ENCODE measurements around the gene KANSL2.

KANSL2 gene

GRCh38 chr12:48691826-48692487 lies 9.9 kb upstream of the KANSL2 start:
- DNase-seq (ENCODE audit: low read depth): no peak
- no peak overlapping the region for H3K4me3 ChIP-seq (ENCODE audit: control insufficient read depth, low read depth, low read length)
- TF ChIP-seq CTCF (conservative IDR thresholded peaks at IDR 0.05; ENCODE audit: control insufficient read depth, insufficient read depth, low read depth, low read length): no peak

GRCh38 chr12:48690990-48691389 lies 9.0 kb upstream of the KANSL2 start:
- no peak overlapping the region for H3K4me3 ChIP-seq (ENCODE audit: control insufficient read depth, low read depth, low read length)
- no peak for DNase-seq (ENCODE audit: low read depth)
- TF ChIP-seq CTCF (conservative IDR thresholded peaks at IDR 0.05; ENCODE audit: control insufficient read depth, insufficient read depth, low read depth, low read length): no peak

- no peak for DNase-seq (ENCODE audit: low read depth)
- TF ChIP-seq CTCF (conservative IDR thresholded peaks at IDR 0.05; ENCODE audit: control insufficient read depth, insufficient read depth, low read depth, low read length): no peak
- no peak overlapping the region for H3K4me3 ChIP-seq (ENCODE audit: control insufficient read depth, low read depth, low read length)
These were observed 8.4 kb upstream of the KANSL2 start for GRCh38 chr12:48690436-48690835.

- no peak for DNase-seq (ENCODE audit: low read depth)
- no peak for TF ChIP-seq CTCF (conservative IDR thresholded peaks at IDR 0.05; ENCODE audit: control insufficient read depth, insufficient read depth, low read depth, low read length)
- H3K4me3 ChIP-seq (ENCODE audit: control insufficient read depth, low read depth, low read length): no peak overlapping the region
These were observed 6.8 kb upstream of the KANSL2 start for GRCh38 chr12:48688836-48689235.

- no peak for DNase-seq (ENCODE audit: low read depth)
- no peak for TF ChIP-seq CTCF (conservative IDR thresholded peaks at IDR 0.05; ENCODE audit: control insufficient read depth, insufficient read depth, low read depth, low read length)
- H3K4me3 ChIP-seq (ENCODE audit: control insufficient read depth, low read depth, low read length): no peak overlapping the region
These were observed 5.6 kb upstream of the KANSL2 start for GRCh38 chr12:48687592-48687991.

GRCh38 chr12:48686615-48687334 lies 4.7 kb upstream of the KANSL2 start:
- no peak for TF ChIP-seq CTCF (conservative IDR thresholded peaks at IDR 0.05; ENCODE audit: control insufficient read depth, insufficient read depth, low read depth, low read length)
- DNase-seq (ENCODE audit: low read depth): no peak
- H3K4me3 ChIP-seq (ENCODE audit: control insufficient read depth, low read depth, low read length): no peak overlapping the region

Data from fibroblast of mammary gland (primary cell).